NCI-H2171 (cell line): ENCODE data around the gene MAPK9.
"Not testable (repeated sequence)": the region's sequence is repeated elsewhere in the genome, so short reads cannot be mapped to it uniquely, and the experiment has no call there.

Source experiments
- DNase-seq: peaks from one replicate; lab custom pipeline; 2025; lab: John Stamatoyannopoulos, UW

Gene MAPK9

GRCh38 chr5:180235077-180235476 is 56.8 kb downstream of the MAPK9 start:
- DNase-seq = no peak

DNA sequence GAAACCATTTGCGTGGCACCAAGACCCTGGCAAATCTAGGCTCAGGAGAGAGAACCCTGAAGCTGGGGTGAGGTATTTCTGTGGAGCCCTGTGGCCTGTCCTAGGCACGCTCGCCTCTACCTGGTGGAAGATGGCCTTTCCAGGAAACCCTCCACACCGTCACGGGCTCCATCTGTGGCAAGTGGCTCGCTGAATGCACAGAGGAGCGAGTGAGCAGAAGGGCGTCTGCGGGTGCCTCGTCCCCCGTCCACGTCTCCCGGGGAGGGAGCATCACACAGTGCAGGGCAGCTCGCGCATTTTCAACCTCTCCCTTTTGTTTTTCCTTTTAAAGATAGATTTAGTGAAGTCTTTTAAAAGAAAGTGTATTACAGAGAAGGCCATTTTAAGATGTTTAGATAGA is 57.6 kb downstream of the MAPK9 start:
- no peak for DNase-seq

- no peak for DNase-seq
Measured at GRCh38 chr5:180233729-180234128, 58.2 kb downstream of the MAPK9 start.

DNA sequence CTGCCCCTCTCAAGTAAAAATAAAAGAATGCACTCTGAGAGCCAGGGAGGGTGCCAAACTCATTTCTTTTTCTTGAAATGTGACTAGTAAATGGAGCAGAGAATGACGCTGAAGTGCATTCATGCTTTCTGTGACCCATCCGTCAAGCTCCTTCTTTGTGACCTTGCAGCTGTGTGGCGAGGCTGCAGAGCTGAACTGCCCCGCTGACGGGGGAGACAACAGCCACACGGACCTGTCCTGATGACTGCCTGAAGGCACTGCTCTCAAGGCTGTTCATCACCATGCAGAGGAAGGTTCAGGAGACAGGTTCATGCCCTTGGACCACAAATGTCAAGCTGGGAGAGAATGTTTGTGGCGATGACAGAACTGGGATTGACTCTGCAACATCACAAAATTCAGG is 61.9 kb downstream of the MAPK9 start:
- no peak for DNase-seq

GRCh38 chr5:180222056-180222455 is 69.8 kb downstream of the MAPK9 start:
- no peak for DNase-seq

- DNase-seq = no peak
Measured at GRCh38 chr5:180217797-180218196, 74.1 kb downstream of the MAPK9 start.

- no peak for DNase-seq
Measured at GRCh38 chr5:180216646-180217171, 75.2 kb downstream of the MAPK9 start.

GRCh38 chr5:180215783-180216630 is 75.9 kb downstream of the MAPK9 start:
- no peak for DNase-seq

DNA sequence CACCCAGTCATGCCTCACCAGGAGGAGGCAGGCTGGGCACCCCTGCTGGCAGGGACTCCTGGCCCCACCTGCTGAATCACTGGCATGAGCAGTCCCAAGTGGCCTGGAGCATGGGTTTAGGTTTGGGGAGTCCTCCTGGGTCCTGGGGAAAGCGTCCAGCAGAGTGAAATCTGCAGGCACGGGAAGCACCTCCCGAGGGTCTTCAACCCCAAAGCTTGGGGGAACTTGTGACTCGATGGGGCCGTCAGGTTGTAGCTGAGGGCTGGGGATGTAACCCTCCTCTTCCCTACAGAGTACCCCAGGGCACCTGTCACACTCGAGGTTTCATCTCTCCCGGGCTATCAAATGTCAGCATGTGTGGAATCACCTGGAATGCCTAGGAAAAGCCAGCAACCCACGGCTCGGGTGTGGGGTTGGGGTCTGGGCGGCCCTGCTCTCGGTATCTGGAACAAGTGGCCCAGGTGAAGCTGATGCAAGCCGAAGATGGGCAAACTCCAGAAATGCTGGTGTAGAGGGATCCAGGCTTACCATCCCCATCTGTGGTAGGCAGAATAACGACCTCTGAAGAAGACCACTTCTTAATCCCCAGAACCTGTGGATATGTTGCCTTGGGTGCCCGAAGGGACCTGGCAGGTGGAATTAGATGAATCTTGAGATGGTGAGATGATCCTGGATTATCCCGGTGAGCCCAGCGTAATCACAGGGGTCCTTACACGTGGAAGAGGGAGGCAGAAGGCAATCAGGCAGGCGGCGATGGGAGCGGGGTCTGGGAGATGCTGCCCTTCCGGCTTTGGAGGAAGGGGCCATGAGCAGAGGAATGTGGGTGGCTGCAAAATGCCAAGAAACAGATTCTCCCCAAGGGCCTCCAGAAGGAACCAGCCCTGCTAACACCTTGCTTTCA is 76.8 kb downstream of the MAPK9 start:
- no peak for DNase-seq

GRCh38 chr5:180213657-180214207 is 78.2 kb downstream of the MAPK9 start:
- DNase-seq = no peak

DNA sequence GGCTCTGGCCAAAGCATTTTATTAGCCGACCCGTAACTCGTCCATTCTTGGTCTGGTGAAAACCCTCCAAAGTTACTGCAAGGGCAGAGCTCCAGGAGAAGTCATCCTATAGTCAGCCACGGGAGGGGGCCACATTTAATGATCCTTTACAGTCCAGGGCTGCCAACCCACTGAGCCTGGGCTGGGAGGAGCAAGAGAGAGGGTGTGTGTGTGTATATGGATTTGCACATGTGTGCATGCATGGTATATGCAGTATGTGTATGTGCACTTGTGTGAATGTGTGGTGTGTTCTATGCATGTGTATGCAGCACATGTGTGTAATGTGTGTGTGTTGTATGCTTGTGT is 78.7 kb downstream of the MAPK9 start:
- no peak for DNase-seq

GRCh38 chr5:180212363-180213255 is 79.3 kb downstream of the MAPK9 start:
- DNase-seq = no peak

DNA sequence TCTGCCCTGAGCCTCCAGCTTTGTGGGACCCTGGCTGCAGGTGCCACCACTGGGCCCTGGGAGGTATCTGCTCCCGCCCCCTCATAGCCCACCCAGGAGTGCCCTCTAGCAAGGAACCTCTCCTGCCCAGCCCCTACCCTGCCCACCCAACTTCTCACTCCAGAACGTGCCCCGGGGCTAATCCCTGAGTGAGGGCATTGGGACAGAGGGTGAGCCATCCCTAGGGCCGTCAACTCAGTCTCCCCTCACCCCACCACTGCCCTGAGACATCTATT is 80.2 kb downstream of the MAPK9 start:
- DNase-seq = no peak

- DNase-seq = no peak
Measured at GRCh38 chr5:180210961-180211760, 80.7 kb downstream of the MAPK9 start.

GRCh38 chr5:180210077-180210476 is 81.8 kb downstream of the MAPK9 start:
- not testable (repeated sequence) for DNase-seq

GRCh38 chr5:180209137-180209581 is 82.7 kb downstream of the MAPK9 start, which contains the start of gene RASGEF1C:
TSS of gene RASGEF1C (minus strand) at chr5:180209211. CDS start at chr5:180138052, 71,159 bp downstream.
- peak; percentile 28 for DNase-seq

DNA sequence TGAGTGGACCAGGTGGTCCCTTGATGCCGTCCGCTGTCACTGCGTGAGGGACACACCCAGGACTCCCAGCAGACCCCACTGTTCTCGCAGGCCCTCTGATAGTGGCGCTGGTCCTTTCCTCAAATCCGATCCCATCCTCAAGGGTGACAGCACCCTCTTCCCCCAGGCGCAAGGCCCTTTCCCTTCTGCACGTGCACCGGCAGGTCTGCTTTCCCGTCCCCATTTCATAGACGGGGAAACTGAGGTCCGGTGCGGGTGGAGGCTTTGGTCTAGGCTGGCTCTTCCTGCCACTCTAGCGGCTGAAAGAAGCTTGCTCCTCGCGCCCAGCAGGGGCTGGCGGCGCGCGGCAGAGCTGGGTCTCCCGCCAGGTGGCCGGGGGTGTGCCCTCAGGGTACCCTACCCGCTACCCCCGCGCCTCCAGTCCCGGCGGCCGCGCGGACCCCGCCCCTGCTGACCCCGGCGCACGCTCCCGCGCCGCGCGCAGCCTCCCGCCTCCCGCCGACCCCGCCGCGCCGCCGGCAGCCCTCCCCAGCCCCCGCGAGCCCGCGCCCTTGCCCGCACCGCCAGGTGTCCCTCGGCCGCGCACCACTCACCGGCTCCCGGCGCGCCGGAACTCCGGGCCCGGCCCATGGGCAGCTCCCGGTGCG is 83.3 kb downstream of the MAPK9 start:
- peak; percentile 4 for DNase-seq

- no peak for DNase-seq
Measured at GRCh38 chr5:180208038-180208434, 83.8 kb downstream of the MAPK9 start.

DNA sequence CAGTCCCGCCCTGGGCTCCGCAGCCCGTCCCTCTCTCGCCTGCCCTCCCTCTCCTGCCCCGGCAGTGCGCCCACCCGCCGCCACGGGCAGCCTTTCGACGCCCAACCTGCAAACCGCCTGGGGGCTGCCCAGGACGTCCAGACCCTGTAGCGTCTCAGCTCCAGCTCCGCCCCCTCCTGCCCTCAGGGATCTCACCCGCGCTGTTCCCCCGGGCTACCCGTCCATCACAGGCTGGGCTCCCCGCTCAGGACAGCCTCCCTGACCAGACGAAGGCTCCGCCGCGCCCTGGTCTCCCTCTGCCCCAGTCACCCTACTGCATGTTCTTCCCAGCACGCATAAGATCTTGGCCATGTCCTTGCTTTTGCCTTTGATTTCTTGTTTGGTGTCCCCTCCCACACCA is 84.3 kb downstream of the MAPK9 start:
- no peak for DNase-seq

DNA sequence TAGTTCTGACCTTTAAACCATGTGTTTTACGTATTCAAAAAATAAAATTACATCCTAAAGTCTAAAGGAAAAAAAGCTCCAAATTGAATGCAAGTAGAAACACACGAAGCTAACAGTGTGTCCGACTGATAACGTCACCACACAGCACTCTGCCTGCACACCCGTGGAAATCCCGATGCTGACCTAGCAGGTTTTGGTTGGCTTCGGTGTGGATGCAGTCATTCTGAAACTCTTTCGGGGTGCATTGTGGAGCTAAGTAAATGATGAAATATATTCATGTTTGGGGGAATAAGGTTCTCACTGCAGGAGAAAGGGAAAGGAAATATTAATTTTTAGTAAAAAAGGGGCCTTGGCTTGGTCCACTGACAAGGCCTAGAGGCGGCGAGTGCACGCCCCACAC is 84.9 kb downstream of the MAPK9 start:
- DNase-seq = no peak
